GM10248 (cell line): ENCODE data around the gene PBXIP1.

Experiments used
- CTCF ChIA-PET: fragments of 300-600 bp; sonication (Branson Sonifier 250); formaldehyde crosslinking; extraction: SDS; loops from one replicate; lab custom pipeline; 2021; ENCODE audit warnings: antibody characterized with exemption; lab: Yijun Ruan, JAX
- POLR2A ChIA-PET: fragments of 350-650 bp; sonication (Branson Sonifier 250); formaldehyde crosslinking; extraction: SDS; loops from one replicate; lab custom pipeline; 2020; ENCODE audit warnings: antibody characterized with exemption; lab: Yijun Ruan, JAX
- DNase-seq: peaks from one replicate; pipeline ENCODE4 v3.0.0; 2012; ENCODE audit errors: extremely low spot score
- TF ChIP-seq, protein P1 (sequence below): IDR thresholded peaks from 2 replicates; pipeline ENCODE4 v1.5.1; 2012; ENCODE audit warnings: mild to moderate bottlenecking, low read depth; ENCODE audit errors: extremely low read depth, missing control alignments, control extremely low read depth

PBXIP1 gene

DNA sequence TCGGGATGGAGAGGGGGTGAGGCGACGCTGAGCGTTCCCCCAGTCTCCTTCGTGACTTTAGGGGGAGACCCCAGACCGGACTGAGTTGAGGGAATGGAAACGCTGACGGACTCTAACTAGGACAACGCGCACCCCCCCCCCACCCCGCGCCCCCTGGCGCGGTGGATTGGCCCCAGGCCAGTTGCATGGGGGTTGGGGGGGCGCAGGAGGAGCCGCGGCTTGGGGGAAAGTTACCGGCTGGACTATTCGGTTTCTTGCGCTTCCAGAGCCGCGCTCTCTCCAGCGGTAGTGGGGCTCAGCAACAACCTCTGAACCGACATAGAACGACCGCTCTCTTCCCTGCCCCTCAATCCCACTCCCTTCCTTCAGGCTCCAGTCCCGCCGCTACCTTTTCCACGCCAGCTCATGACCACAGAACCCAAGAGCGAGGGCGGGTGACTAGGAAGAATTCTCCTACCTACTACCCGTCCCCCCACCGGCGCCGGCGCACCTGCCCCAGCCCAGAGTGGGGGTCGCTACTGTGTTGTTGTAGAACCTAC is 47.4 kb upstream of the PBXIP1 start:
- ChIA-PET CTCF (interaction anchor here (13.3 kb wide), 1 partner anchor 13 kb away, joined by 175 read pairs; no protein-coding TSS in a partner anchor), POLR2A (interaction anchor here (0.7 kb wide), 1 partner anchor 397 kb away, joined by 3 read pairs; no protein-coding TSS in a partner anchor)
- DNase-seq = no peak
- TF ChIP-seq, protein P1, sequence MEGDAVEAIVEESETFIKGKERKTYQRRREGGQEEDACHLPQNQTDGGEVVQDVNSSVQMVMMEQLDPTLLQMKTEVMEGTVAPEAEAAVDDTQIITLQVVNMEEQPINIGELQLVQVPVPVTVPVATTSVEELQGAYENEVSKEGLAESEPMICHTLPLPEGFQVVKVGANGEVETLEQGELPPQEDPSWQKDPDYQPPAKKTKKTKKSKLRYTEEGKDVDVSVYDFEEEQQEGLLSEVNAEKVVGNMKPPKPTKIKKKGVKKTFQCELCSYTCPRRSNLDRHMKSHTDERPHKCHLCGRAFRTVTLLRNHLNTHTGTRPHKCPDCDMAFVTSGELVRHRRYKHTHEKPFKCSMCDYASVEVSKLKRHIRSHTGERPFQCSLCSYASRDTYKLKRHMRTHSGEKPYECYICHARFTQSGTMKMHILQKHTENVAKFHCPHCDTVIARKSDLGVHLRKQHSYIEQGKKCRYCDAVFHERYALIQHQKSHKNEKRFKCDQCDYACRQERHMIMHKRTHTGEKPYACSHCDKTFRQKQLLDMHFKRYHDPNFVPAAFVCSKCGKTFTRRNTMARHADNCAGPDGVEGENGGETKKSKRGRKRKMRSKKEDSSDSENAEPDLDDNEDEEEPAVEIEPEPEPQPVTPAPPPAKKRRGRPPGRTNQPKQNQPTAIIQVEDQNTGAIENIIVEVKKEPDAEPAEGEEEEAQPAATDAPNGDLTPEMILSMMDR = no peak

DNA sequence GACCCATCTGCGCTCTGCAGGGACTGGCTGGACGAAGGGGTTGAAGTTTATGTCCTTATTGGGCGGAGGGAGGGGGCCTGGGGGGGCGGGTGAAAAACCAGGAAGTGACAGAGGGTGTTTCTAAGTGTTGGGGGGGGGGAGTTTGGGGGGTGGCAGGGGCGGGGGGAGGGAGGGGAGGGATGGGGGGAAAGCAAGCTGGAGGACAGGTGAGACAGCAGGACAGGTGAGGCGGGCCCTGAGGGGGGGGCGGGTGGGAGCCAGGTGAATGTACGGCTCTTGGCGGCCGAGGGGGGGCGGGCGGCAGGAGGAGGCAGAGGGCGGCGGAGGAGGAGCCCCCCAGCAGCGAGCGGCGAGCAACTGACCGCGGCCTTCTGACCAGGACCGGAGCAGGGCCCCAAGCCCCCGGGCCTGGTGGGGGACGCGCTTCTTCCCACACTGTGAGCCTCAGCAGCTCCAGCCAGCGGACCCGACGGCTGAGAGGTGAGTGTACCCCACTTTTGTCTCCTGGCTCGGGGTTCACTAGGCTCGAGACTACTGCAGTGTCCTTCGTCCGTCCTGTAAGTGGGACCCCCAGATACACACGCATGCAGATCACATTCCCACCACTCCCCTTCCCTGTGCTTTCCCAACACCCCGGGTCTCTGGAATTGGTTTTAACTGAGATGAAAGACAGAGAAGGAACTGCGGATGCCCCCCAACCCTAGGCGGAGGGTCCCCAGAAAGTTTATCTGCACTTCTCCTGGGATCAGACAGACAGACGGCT is 46.7 kb upstream of the PBXIP1 start, which contains the start of gene ZBTB7B:
TSS of gene ZBTB7B (plus strand) at position 339 of the 763 bp plus-strand sequence. CDS start 11,859 bp downstream, outside the sequence.
- POLR2A ChIA-PET = interaction anchor here (0.6 kb wide), 1 partner anchor 1238 kb away, joined by 5 read pairs; no protein-coding TSS in a partner anchor
- peak; percentile 74 for DNase-seq
- TF ChIP-seq, protein P1 = no peak
- CTCF ChIA-PET = interaction anchor here (0.8 to 13.3 kb wide), 2 partner anchors 14 kb away, joined by 3 to 175 read pairs; no protein-coding TSS in a partner anchor

DNA sequence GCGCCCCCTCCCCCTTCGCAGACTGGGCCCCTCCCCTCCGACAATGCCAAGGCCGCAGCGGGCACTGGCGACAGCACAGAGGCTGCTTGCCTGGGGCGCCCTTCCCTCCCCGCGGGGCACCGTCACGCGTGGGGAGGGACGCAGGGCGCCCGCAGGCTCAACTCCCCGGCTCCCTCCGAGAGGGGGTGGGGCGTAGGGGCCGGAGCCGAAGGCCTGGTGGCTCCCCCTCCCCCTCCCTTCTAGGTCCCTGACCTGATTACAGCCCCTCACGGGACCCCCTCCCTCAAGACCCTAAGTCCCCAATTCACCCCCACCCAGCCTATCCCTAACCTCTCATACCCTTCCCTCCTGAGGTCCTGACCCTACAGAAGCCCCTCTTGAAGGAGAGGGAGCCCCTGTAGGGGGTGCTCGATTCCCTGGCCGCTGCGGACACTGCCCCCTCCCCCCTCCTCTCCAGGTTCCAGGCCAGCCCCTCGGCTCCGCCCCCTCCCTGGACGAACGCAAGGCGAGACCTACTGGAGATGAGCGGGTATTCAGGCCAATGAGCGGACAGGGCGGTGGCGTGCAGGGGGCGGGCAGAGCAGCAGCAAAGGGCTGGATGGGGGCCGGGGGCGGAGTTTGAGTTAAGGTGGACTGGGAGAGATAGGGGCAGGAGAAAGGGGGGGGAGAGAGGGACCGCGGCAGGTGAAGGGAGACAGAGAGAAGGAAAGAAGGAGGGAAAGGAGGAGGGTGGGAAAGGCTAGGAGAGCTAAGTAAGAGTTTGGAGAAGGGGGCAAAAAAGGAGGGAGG is 46.0 kb upstream of the PBXIP1 start:
- POLR2A ChIA-PET = interaction anchor here (0.6 to 1.0 kb wide), 4 partner anchors 49 to 1237 kb away, joined by 3 to 5 read pairs (median 4); partner anchors contain the start of gene ADAM15
- TF ChIP-seq, protein P1 = peak; percentile 45
- DNase-seq = peak; percentile 99
- CTCF ChIA-PET = interaction anchor here (0.8 to 13.3 kb wide), 6 partner anchors 14 to 47 kb away, joined by 3 to 175 read pairs (median 24); partner anchors contain the start of genes FLAD1, PBXIP1 and PYGO2

DNA sequence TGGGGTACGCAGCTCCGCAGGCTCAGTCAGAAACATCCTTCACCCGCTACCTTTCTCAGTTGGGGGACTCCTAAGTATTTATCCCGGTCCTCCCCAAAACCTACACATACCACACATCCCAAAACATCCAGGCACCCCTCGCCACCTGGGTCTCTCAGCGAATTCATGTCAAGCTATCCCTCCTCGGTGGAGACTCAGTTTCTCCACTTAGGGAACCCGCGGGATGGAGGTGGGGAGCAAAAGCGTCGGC is 45.5 kb upstream of the PBXIP1 start:
- POLR2A ChIA-PET = interaction anchor here (0.8 to 1.0 kb wide), 3 partner anchors 50 to 139 kb away, joined by 3 to 4 read pairs (median 3); partner anchors contain the start of gene ADAM15
- no peak for DNase-seq
- CTCF ChIA-PET = interaction anchor here (0.8 to 13.3 kb wide), 5 partner anchors 13 to 46 kb away, joined by 3 to 175 read pairs (median 43); partner anchors contain the start of genes FLAD1, PBXIP1 and PYGO2
- TF ChIP-seq, protein P1 = no peak

DNA sequence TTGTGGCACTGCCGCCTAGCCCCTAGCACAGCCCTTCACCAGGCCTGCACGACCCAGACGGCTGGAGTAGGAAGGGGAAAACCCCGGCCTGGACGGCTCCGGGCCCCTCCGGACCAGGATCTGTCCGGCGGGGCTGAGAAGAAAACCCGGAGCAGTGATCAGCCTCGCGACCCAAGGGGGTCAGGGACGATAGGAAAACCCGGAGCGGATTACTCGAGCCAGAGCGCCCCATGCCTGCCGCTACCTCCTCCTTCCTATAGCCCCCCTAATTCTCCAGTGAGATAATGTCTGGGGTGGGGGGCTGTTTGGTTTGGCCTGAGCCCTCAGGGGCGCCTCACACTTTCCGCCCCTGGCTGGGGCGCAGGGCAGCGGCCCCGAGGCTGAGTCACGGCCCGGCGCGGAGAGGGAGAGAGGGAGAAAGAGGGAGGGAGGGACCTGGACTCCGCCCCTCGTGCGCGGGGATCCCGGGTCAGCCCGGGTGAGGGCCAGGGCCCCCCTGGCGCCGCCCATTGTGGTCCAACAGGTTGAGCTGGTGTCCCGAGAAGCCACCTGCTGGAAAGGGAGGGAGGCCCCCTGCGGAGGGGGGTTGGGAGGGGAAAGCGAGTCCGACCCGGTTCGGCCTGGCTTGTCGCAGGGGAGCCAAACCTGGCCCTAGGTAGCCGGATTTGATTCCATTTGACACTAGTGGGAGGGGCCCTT is 45.0 kb upstream of the PBXIP1 start:
- ChIA-PET CTCF (interaction anchor here (0.8 to 13.3 kb wide), 9 partner anchors 7 to 84 kb away, joined by 3 to 175 read pairs (median 7); partner anchors contain the start of genes FLAD1, PBXIP1 and PYGO2), POLR2A (interaction anchor here (0.8 to 1.7 kb wide), 6 partner anchors 20 to 138 kb away, joined by 3 to 4 read pairs (median 4); partner anchors contain the start of genes ADAM15 and SHC1)
- DNase-seq = peak; percentile 83
- TF ChIP-seq, protein P1 = no peak
